NCI-H510A treated with DMSO at 0.1 percent for 48 hours (cell line): ENCODE measurements around the gene UTP3.
"Not testable (repeated sequence)": the region's sequence is repeated elsewhere in the genome, so short reads cannot be mapped to it uniquely, and the experiment has no call there.

Source experiments
- DNase-seq: peaks from one replicate; lab custom pipeline; 2025; lab: John Stamatoyannopoulos, UW

Gene UTP3

DNA sequence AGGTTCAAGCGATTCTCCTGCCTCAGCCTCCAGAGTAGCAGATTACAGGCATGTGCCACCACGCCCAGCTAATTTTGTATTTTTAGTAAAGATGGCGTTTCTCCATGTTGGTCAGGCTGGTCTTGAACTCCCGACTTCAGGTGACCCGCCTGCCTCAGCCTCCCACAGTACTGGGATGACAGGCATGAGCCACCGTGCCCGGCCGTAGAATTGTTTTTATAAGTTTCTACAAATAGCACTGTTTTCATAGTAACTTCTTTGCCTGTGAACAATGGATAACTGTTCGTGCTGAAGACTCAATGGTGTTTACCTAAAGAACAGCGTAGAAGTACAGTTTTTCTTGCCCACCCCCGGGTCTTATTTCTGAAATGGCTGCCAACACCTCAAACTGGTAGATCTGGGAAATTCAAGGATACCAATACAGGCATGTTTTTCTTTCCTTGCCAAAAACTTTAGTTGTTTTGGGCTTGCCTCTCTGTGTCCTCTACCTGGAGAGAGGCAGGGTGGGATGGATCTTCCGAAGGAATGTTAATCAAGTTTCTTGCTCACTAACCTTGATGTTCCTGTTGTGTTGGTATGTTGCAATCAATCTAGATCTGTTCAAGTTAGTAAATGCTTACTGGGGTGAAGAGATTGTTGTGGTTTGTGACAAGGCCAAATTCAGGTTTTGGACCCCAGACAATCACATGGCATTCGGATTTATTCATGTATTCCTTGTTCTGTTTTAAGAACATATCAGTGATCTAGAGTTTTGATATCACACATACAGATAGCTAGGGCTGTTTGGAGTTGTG is 30.7 kb downstream of the UTP3 start:
- no peak for DNase-seq

DNA sequence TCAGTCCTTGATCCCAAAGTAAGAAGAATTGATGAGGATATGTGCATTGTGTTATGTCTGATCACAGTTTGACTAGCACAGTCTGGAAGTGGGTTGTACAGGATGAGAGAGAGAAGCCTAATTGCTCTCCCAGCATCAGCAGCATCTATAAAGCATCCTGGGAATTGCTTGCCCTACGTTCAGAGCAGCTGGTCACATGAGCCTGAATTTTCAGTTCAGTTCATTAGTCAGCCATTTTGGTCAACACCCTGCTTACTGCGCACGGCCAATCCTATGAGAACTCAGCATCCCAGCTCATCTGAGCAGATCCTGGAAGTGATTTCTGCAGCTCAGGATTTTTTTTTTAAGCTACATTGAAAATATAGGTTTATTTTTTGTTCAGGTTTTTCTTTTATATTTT is 33.4 kb downstream of the UTP3 start, which contains the start of gene RUFY3:
Gene RUFY3, plus strand, starts transcription at position 218 of the 400 bp plus-strand sequence. CDS start 610 bp downstream, outside the sequence.
- DNase-seq: peak; percentile 98

DNA sequence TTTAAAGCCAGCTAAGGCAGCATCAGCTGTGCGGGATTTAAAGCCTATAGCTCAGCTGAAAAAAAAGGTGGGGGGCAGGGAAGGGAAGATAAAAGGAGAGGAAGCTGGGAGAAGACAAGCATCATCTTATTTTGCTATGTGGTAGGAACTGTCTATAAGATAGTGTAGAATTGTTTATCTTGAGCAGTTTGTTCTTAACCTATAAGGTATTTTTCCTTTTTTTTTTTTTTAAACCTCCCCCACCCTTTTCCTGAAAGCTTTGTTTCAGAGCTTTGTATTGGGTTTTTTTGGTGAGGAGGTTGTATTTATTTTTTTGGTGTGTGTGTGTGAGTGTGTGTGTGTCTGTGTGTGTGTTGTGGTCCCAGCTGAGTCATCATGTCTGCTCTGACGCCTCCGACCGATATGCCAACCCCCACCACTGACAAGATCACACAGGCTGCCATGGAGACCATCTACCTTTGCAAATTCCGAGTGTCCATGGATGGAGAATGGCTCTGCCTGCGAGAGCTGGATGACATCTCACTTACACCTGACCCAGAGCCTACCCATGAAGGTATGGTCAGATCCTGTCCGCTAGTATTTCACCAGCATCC is 34.0 kb downstream of the UTP3 start:
- peak; percentile 63 for DNase-seq

DNA sequence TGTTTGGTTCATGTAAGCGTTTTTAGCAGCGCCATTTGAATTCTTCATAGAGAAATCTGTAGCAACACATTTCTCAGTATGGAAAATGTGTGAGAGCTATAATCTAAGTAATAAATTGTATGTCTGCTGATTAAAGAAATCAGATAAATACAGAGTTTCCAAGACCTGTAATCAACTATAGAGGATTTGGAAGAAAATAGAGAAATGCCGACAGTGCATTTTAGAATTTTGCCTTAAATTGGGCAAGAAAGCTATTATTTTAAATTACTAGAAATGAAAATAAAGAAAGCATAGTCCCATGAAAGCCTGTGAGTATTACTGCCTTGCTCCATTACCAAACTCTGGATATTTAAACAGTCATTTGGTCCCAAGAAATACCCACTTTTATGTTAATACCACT is 36.1 kb downstream of the UTP3 start:
- no peak for DNase-seq

DNA sequence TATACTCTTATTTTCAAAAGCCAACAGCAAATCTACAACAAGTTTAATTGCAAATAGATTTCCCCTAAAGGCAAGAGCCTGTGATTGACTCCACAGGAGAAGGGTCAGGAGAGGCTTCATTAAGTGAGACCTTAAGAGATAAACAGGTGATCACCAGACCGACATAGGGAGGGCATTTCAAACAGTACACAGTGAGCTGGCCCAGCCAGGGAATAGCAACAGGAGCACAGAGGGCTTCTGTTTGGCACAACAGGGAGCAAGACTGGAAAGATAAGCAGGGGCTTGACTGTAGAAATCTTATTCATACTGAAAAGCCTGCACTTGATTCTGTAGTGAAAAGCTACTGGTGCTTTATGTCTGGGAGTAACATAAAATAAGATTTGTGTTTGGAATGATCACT is 37.3 kb downstream of the UTP3 start:
- DNase-seq: no peak

DNA sequence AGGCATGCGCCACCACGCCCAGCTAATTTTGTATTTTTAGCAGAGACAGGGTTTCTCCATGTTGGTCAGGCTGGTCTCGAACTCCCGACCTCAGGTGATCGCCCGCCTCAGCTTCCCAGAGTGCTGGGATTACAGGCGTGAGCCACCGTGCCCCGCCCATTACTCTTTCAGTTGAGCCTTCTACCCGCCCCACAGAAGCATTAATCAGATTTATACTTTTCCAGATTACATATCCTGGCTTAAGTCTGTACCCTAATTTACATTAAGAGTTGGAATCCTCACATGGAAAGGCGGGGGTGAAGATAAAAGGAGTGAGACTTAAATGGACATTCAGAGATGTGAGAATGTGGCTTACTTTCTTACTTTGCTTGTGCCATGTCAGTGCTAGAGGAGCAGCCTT is 38.2 kb downstream of the UTP3 start:
- DNase-seq: not testable (repeated sequence)

DNA sequence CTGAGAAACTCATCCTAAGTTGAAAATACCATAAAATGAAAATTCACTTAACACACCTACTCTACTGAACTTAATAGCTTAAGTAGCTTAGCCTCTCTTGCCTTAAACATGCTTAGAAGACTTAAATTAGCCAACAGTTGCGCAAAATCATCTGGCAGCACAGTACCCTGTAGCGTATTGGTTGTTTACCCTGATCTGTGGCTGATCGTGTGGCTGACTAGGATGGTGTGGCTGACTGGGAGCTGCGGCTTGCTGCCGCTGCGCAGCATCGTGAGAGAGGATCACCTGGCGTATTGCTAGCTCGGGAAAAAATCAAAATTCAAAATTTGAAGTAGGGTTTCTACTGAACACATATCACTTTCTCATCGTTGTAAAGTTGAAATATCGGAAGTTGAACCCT is 39.8 kb downstream of the UTP3 start:
- no peak for DNase-seq

DNA sequence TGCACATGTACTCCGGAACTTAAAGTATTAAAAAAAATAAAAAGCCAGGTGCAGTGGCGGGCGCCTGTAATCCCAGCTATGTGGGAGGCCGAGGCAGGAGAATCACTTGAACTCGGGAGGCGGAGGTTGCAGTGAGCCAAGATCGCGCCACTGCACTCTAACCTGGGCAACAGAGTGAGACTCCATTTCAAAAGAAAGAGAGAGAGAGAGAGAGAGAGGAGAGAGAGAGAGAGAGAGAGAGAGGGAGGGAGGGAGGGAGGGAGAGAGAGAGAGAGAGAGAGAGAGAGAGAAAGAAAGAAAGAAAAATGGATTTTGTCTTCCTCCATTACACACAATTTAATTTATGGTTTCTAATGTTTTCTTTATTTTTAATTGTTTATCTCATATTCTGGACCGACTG is 44.5 kb downstream of the UTP3 start:
- DNase-seq: not testable (repeated sequence)

DNA sequence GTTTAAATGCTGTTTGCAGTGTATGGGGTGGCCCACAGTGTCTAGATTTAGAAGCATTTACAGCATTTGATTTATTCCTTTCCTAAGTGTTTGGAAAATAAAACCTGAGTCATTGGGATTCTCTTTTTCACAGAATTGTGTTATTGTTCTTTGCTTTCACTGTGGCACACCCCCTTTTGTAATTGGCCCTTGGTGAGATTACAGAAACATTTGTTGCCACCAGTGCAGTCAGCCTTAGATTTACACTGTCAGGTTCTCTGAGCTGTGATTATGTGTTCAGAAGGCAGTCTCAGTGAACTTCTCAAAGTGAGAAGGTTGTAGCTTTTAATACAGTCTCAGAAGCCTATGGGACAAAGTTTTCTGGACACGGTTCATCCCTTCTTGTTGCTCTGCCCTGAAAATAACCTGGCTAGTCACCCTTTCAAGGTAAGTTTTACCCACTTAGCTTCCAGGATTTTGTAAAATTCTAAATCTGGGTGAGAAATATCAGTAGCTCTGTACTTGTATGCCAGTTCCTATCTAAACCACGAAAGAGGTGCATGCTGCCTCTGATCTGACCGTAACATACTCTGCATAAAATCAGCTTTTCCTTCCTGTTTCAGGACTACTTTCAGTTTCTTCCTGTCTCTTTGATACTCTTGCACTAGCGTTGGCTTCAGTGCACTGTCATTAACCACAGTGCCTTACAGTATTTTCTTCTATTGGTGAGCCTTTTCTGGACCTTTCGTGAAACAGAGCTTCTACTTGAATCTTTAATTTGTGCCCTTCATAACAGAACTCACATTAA is 46.0 kb downstream of the UTP3 start:
- DNase-seq: no peak

DNA sequence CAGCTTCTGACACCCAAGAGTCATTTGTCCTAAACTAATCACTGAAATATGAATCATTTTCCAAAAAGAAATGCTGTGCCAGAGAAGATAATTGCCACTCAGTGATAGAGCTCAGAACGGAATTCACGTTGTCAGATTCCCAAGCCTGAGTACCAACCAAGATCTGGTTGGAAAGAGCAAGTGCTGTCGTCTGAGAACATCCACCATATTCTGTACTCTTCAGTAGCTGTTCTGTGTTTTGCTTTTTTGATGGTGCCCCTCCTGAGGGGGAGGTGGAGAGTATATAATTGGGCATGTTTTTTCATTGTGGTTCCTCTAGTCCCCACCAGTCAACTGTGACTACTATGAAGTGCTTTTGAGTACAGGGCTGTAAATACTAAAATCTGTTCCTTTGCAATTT is 46.6 kb downstream of the UTP3 start:
- DNase-seq: no peak

DNA sequence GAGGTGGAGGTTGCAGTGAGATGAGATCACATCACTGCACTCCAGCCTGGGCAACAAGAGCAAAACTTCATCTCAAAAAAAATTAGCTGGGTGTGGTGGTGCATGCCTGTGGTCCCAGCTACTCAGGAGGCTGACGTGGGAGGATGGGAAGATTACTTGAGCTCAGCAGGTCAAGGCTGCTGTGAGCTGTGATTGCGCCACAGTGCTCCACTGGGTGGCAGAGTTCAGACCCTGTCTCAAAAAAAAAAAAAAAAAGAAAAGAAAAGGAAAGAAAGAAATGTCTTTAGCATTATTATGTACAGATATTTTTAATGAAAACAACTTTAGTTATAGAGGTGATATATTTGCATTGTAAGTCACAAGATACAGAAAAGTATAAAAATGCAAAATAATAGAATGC is 47.6 kb downstream of the UTP3 start:
- DNase-seq: not testable (repeated sequence)

DNA sequence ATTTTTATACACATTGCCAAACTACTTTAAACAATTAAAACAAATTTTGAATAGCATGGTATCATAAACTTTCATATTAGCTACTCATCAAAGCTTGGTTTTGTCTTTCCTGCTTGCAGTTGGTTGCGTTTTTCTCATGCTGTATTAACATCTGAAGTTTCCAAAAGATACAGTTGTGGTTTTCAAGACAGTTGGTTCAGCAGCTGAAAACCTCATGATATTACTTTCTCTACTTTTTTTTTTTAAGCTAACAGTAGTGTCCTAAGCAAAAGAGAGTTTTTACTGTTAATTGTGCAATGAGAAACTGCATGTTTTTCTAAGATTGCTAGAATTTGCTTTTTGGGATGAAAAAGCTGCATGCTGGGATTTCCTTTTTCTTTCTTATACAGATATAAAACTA is 48.7 kb downstream of the UTP3 start:
- DNase-seq: no peak

DNA sequence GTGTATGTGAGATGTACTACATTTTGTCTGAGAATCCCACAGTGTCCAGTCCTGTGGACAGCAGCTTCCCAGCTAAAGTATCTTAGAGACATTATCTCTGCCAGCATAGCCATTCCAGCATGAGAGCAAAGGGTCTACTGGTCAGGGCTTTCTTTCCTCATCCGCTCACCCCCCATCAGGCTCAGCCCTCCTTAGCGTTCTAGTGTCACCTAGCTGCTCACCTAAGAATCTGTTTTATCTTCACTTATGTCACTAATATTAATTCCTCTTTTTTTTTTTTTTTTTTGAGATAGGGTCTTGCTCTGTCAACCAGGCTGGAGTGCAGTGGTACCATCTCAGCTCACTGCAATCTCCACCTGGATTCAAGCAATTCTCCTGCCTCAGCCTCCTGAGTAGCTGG is 49.1 kb downstream of the UTP3 start:
- DNase-seq: no peak

DNA sequence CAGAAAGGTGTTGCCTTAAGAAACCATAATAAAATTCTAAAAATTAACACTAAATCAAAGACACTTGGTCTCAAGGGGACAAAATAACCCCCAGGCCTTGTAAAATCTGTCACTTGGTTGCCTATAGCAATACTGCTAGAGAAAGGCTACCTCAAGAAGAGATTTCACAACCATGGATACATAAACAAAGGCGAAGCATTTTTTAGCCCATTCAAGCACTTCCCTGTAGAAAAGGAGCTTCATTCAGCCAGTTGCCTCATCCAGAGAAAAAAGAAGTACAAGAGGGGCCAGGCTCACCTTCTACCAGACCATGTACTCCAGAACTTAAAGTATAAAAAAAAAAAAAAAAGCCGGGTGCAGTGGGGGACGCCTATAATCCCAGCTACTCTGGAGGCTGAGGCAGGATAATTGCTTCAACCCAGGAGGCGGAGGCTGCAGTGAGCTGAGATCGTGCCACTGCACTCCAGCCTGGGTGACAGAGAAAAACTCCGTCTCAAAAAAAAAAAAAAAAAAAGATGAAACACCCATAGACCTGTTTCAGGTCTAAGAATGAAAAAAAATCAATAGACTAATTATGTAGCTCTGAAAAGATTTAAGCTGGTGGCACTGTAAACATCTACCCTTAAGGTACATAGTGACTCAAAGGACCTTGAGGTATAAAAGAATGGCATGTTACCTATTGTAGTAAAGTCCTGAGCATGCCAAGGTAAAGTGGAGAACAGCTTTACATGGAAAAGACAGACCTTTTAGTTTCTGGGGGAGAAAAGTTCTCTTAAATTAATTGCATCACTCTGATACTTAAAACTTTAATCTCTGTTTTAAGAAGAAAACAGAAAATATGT is 51.4 kb downstream of the UTP3 start:
- DNase-seq: no peak
